ENCODE results near the gene MIEN1. TPM values are rescaled to one million over a fixed set of nuclear protein-coding genes. Genes with fewer than 3 reads are reported as not detected.

Gene MIEN1
- total RNA-seq, 1 donor from 2014 or later = 52.7 TPM

DNA sequence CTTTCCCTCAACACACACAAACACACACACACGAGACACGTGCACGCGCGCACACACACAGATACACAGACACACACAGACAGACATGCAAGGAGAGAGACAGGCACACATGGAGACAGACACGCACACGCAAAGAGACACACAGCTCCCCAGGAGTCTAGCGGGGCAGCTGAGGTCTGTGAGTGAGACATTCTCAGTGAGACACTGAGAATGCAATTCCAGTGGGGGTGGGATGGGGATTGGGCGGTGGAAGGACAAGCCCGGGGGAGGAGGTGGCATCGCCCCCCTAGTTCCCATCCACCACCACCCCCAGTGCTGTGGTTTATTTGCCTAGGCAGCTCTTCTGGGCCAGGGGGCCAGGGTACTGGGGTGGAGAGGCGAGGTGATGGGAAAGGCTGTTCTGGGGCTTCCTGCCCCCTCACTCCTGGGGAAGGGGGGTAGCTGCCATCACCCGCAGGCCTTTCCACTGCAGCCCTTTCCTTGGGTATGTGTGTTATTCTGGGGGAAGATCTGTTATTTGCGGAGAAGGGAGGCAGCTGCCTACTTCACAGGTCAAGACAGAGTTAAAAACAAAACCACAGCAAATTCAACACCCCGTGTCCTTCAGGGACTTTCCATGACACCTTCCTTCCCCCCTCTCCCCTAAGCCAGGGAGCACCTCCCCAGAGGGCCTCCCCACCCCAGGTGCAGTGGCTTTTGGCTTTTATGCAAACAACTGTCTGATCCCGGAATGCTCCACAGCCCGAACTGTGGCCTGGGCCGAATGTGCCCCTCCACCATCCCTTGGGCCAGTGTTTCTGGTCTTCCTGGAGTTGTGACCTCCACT is 25.4 kb upstream of the MIEN1 start:
- Mint-ChIP-seq H3K27me3 (ENCODE audit: unreplicated experiment) (peaks cover 39% of the 10 kb centered on the region), H3K27ac (ENCODE audit: unreplicated experiment) (no peak overlapping the region), H3K9me3 (ENCODE audit: unreplicated experiment) (no peaks in the 10 kb centered on the region), H3K4me1 (ENCODE audit: unreplicated experiment) (peaks cover 8% of the 10 kb centered on the region), H3K36me3 (ENCODE audit: unreplicated experiment) (no peaks in the 10 kb centered on the region), H3K4me3 (ENCODE audit: unreplicated experiment) (no peak overlapping the region)
- TF ChIP-seq, protein P1, sequence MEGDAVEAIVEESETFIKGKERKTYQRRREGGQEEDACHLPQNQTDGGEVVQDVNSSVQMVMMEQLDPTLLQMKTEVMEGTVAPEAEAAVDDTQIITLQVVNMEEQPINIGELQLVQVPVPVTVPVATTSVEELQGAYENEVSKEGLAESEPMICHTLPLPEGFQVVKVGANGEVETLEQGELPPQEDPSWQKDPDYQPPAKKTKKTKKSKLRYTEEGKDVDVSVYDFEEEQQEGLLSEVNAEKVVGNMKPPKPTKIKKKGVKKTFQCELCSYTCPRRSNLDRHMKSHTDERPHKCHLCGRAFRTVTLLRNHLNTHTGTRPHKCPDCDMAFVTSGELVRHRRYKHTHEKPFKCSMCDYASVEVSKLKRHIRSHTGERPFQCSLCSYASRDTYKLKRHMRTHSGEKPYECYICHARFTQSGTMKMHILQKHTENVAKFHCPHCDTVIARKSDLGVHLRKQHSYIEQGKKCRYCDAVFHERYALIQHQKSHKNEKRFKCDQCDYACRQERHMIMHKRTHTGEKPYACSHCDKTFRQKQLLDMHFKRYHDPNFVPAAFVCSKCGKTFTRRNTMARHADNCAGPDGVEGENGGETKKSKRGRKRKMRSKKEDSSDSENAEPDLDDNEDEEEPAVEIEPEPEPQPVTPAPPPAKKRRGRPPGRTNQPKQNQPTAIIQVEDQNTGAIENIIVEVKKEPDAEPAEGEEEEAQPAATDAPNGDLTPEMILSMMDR (IDR thresholded peaks at IDR 0.05) = no peak
- no peak for DNase-seq (ENCODE audit: extremely low spot score, unreplicated experiment)

DNA sequence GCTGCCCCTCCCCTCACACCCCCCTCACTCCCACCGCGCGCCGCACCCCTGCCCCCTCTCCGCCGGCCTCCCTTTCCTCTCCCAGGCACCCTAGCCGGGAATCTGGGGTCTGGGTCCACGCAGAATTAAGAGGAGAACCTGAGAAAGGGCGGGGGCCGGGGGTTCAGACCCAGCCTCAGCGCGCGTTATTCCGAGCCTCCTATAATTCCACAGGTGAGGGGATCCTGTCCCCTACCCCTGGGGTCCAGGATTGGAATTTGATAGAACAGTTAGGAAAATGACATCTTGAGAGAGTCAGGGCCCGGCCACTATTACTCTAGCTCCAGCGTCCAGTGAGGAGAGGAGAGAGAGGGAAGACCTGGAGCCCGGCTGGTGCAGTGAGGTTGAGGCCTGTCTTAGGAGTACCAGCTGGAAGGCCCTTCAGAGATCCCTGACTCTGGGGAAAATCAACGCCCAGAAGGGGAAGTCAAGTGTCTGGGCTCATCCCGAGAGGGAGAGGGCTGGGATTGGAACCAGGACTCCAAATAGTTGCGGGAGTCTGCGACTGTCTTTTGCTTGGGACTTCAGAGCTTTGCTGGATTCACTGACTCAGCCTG is 24.7 kb upstream of the MIEN1 start:
- H3K27me3 Mint-ChIP-seq (ENCODE audit: unreplicated experiment) = peaks cover 36% of the 10 kb centered on the region
- H3K9me3 Mint-ChIP-seq (ENCODE audit: unreplicated experiment) = no peaks in the 10 kb centered on the region
- no peak for DNase-seq (ENCODE audit: extremely low spot score, unreplicated experiment)
- H3K4me1 Mint-ChIP-seq (ENCODE audit: unreplicated experiment) = peaks cover 14% of the 10 kb centered on the region
- H3K4me3 Mint-ChIP-seq (ENCODE audit: unreplicated experiment) = peak overlapping the region; percentile 54
- TF ChIP-seq, protein P1 (IDR thresholded peaks at IDR 0.05) = no peak
- peak overlapping the region; percentile 63 for H3K27ac Mint-ChIP-seq (ENCODE audit: unreplicated experiment)
- no peaks in the 10 kb centered on the region for H3K36me3 Mint-ChIP-seq (ENCODE audit: unreplicated experiment)

DNA sequence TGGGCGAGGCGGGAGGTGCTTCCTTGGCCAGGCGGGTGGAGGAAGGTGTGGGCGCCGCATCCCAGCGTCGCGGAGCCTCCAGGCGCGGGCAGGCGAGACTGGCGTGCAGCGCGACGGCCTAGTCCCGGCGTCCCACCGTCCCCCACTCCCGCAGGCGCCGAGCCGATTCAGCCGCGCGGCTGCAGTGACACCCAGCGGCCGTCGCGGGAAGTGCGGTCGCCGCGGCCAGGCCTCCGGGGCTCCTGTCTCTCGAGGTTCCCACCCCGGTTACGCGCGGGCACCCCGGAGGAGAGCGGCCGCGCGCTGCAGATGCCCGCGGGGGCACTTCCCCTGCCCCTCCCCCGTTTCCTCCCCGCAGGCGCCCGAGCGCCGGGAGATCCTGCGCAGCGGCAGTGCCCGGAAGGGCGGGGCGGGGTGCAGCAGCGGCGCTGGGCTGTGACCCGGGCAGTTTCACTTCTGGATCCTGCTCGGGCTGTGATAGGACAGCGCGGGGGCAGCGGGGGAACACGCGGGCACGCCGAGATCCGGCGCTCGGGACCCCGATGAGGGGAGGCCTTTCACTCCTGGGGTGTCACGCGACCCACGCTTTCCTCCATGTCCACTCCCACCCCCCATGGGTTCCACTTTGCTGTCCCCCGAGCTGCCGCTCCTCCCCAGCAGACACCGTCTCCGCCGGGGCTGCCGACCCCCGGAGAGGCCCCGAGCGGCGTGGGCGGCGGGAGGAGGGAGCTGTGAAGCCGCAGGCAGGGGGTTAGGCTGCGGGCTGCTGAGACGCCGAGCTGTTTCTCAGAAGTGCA is 24.0 kb upstream of the MIEN1 start:
- H3K36me3 Mint-ChIP-seq (ENCODE audit: unreplicated experiment) = no peaks in the 10 kb centered on the region
- H3K27ac Mint-ChIP-seq (ENCODE audit: unreplicated experiment) = peak overlapping the region; percentile 34
- DNase-seq (ENCODE audit: extremely low spot score, unreplicated experiment) = peak; percentile 95
- TF ChIP-seq, protein P1 (IDR thresholded peaks at IDR 0.05) = peak; percentile 99
- no peaks in the 10 kb centered on the region for H3K9me3 Mint-ChIP-seq (ENCODE audit: unreplicated experiment)
- H3K4me1 Mint-ChIP-seq (ENCODE audit: unreplicated experiment) = peaks cover 16% of the 10 kb centered on the region
- H3K27me3 Mint-ChIP-seq (ENCODE audit: unreplicated experiment) = peaks cover 30% of the 10 kb centered on the region
- H3K4me3 Mint-ChIP-seq (ENCODE audit: unreplicated experiment) = peak overlapping the region; percentile 60

DNA sequence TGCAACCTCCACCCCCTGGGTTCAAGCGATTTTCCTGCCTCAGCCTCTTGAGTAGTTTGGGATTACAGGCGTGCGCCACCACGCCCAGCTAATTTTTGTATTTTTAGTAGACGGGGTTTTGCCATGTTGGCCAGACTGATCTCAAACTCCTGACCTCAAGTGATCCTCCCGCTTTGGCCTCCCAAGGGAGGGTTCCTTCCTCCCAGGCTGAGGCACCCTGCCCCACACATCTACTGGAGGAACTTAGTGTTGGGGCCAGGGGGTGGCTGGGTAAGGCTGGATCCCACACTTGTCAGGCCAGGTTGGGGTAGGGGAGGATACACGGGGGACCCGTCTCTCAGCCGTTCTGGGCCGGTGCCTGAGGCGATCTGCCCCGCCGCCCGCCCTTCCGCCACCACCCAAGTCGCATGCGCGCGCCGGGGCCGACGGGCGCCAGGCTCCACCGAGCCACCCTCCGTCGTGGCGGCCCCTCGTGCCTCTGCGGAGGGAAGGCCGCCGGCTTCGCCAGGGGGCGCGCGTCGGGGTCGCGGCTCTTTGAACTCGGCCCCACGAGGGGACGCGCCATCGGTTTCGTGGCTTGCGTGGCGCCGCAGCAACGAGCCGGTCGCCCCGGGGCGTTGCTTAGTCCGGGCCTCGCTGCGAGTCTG is 23.3 kb upstream of the MIEN1 start:
- no peak for DNase-seq (ENCODE audit: extremely low spot score, unreplicated experiment)

More for the DNA sequence above, 23.3 kb upstream of the MIEN1 start:
- H3K4me1 Mint-ChIP-seq (ENCODE audit: unreplicated experiment) = peaks cover 16% of the 10 kb centered on the region
- H3K9me3 Mint-ChIP-seq (ENCODE audit: unreplicated experiment) = no peaks in the 10 kb centered on the region
- H3K36me3 Mint-ChIP-seq (ENCODE audit: unreplicated experiment) = no peaks in the 10 kb centered on the region
- H3K27ac Mint-ChIP-seq (ENCODE audit: unreplicated experiment) = peak overlapping the region; percentile 34
- peaks cover 23% of the 10 kb centered on the region for H3K27me3 Mint-ChIP-seq (ENCODE audit: unreplicated experiment)
- H3K4me3 Mint-ChIP-seq (ENCODE audit: unreplicated experiment) = peak overlapping the region; percentile 67
- TF ChIP-seq, protein P1 (IDR thresholded peaks at IDR 0.05) = no peak
